Measurements from ENCODE around the gene STXBP2.

STXBP2 gene

DNA sequence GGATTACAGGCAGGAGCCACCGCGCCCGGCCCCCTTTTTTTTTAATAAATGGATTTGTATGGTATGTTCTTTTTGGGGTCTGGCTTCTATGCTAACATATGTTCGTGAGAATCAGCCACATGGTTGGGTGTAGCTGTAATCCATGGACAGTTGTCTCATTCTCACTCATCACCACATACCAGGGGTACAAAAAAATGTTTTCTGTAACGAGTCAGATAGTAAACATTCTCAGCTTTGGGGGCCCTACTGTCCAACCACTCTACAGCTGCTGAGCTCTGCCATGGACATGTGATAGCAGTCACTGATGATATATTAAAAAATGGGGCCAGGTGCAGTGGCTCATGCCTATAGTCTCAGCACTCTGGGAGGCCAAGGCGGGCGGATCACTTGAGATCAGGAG lies 26.8 kb downstream of the STXBP2 start:
- no peak overlapping the region for H3K4me3 ChIP-seq (ENCODE audit: low read length)
- no peak for DNase-seq (ENCODE audit: low read depth)
- no peaks in the 10 kb centered on the region for H3K36me3 ChIP-seq (ENCODE audit: control insufficient read depth, insufficient read depth, low read length, severe bottlenecking)
- H3K9ac ChIP-seq (ENCODE audit: low read length) = no peak overlapping the region
- no peaks in the 10 kb centered on the region for H3K9me3 ChIP-seq (ENCODE audit: control insufficient read depth, low read length)
- peaks cover 33% of the 10 kb centered on the region for H3K27me3 ChIP-seq (replicated peaks; ENCODE audit: control insufficient read depth, insufficient read depth, low read length)
- H3K4me1 ChIP-seq (ENCODE audit: control insufficient read depth, insufficient read depth, low read length) = no peaks in the 10 kb centered on the region

DNA sequence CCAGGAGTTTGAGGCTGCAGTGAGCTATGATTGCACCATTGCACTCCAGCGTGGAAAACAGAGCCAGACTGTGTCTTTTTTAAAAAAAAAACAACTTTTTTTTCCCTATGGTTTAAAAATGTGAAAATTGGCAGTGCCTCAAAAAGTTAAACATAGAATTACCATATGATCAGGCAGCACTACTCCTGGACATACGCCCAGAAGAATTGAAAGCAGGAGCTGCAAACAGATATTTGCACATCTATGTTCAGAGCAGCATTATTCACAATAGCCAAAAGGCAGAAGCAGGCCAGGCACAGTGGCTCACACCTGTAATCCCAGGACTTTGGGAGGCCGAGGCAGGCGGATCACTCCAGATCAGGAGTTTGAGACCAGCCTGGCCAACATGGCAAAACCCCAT lies 28.2 kb downstream of the STXBP2 start:
- Histone ChIP-seq H3K4me1 (ENCODE audit: control insufficient read depth, insufficient read depth, low read length) (no peaks in the 10 kb centered on the region), H3K36me3 (ENCODE audit: control insufficient read depth, insufficient read depth, low read length, severe bottlenecking) (no peaks in the 10 kb centered on the region), H3K27me3 (replicated peaks; ENCODE audit: control insufficient read depth, insufficient read depth, low read length) (peaks cover 40% of the 10 kb centered on the region), H3K4me3 (ENCODE audit: low read length) (no peak overlapping the region), H3K9me3 (ENCODE audit: control insufficient read depth, low read length) (no peaks in the 10 kb centered on the region), H3K9ac (ENCODE audit: low read length) (no peak overlapping the region)
- DNase-seq (ENCODE audit: low read depth) = peak; percentile 89

DNA sequence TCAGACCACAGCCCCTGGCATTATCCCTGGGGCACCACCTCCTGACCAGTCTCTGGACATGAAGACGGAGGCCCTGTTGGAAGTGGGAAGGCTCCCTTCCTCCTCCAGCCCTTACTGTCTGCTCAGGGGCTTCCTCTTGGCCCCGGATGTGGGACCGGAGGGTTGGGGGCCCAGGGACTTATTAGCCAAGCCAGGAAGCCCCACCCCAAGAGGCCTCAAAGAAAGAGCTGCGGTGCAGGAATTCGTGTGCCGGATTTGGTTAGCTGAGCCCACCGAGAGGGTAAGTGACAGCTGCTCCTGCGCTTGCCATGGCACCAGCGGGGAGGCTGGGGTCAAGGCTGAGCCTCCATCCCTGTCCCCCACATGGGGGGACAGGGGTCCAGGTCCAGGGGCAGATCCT lies 31.9 kb downstream of the STXBP2 start, which contains the start of gene RETN:
RETN (plus strand) TSS at position 208 of the 400 bp plus-strand sequence. CDS start 278 bp downstream, outside the sequence.
- Histone ChIP-seq H3K9ac (ENCODE audit: low read length) (no peak within 1 kb of the TSS), H3K4me3 (ENCODE audit: low read length) (no peak within 1 kb of the TSS)
- DNase-seq (ENCODE audit: low read depth) = no peak

DNA sequence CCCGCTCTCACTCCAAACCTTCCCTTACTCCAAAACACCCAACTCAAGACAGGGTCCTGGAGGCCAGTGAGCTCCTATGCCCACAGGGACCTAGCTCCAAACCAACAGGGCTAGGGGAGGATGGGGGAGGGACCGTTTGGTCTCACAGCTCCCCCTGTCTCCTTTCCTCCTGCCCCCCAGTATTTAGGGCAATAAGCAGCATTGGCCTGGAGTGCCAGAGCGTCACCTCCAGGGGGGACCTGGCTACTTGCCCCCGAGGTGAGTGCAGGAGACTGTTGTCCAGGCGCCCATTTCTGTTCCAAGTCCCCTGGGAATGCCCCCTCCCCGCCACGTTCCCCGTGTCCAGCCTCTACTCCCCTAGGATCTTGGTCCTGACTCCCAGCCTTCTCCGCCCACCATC lies 32.7 kb downstream of the STXBP2 start:
- peaks cover 12% of the 10 kb centered on the region for H3K9me3 ChIP-seq (ENCODE audit: control insufficient read depth, low read length)
- no peaks in the 10 kb centered on the region for H3K4me1 ChIP-seq (ENCODE audit: control insufficient read depth, insufficient read depth, low read length)
- no peak overlapping the region for H3K4me3 ChIP-seq (ENCODE audit: low read length)
- H3K9ac ChIP-seq (ENCODE audit: low read length) = no peak overlapping the region
- peaks cover 35% of the 10 kb centered on the region for H3K27me3 ChIP-seq (replicated peaks; ENCODE audit: control insufficient read depth, insufficient read depth, low read length)
- no peaks in the 10 kb centered on the region for H3K36me3 ChIP-seq (ENCODE audit: control insufficient read depth, insufficient read depth, low read length, severe bottlenecking)
- DNase-seq (ENCODE audit: low read depth) = no peak

More for the DNA sequence above, 31.9 kb downstream of the STXBP2 start, which contains the start of gene RETN:
- H3K27me3 ChIP-seq (replicated peaks; ENCODE audit: control insufficient read depth, insufficient read depth, low read length) = peaks cover 39% of the 10 kb centered on the region
- H3K36me3 ChIP-seq (ENCODE audit: control insufficient read depth, insufficient read depth, low read length, severe bottlenecking) = no peaks in the 10 kb centered on the region
- peaks cover 10% of the 10 kb centered on the region for H3K9me3 ChIP-seq (ENCODE audit: control insufficient read depth, low read length)
- no peaks in the 10 kb centered on the region for H3K4me1 ChIP-seq (ENCODE audit: control insufficient read depth, insufficient read depth, low read length)

DNA sequence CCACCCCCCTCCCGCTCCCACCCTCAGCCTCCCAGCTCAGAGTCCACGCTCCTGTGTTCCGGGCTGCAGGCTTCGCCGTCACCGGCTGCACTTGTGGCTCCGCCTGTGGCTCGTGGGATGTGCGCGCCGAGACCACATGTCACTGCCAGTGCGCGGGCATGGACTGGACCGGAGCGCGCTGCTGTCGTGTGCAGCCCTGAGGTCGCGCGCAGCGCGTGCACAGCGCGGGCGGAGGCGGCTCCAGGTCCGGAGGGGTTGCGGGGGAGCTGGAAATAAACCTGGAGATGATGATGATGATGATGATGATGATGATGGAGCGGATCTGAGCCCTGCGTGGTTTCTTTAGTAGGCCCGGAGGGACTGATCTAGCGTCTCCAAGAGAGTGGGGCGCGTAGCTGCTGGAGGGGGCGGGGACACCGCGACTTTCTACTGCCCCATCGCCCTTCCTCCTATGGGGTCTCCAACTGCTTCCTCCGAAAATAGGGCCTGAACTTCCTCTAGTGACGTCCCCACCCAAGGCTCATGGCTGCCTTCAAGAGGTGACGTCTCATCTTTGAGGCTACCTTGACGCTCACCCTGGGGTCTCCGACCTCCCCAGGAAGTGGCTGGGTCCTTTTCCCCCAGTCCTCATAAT lies 33.4 kb downstream of the STXBP2 start:
- peak; percentile 36 for DNase-seq (ENCODE audit: low read depth)

DNA sequence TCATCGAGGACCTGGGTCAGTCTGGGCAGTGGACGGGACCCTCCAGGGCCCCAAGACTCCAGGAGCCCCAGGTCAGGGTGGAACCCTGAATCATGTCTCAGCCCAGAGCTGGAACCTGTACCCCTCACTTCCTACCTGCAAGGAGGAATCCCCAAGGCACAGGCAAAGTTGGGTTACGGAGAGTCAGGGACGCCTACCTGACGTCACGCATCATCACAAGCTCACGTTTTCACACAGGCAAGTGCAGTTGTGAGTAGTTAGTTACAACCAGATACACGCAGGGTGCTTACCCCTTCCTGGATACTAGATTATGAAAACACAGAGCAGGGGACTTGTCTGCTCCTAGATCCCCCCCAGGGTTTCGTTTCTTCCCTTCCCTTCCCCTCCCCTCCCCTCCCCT lies 33.9 kb downstream of the STXBP2 start:
- Histone ChIP-seq H3K36me3 (ENCODE audit: control insufficient read depth, insufficient read depth, low read length, severe bottlenecking) (no peaks in the 10 kb centered on the region), H3K4me3 (ENCODE audit: low read length) (no peak overlapping the region), H3K4me1 (ENCODE audit: control insufficient read depth, insufficient read depth, low read length) (no peaks in the 10 kb centered on the region), H3K9ac (ENCODE audit: low read length) (no peak overlapping the region), H3K9me3 (ENCODE audit: control insufficient read depth, low read length) (peaks cover 12% of the 10 kb centered on the region), H3K27me3 (replicated peaks; ENCODE audit: control insufficient read depth, insufficient read depth, low read length) (peaks cover 34% of the 10 kb centered on the region)
- DNase-seq (ENCODE audit: low read depth) = no peak

More for the DNA sequence above, 33.4 kb downstream of the STXBP2 start:
- no peak overlapping the region for H3K4me3 ChIP-seq (ENCODE audit: low read length)
- H3K9me3 ChIP-seq (ENCODE audit: control insufficient read depth, low read length) = peaks cover 12% of the 10 kb centered on the region
- peaks cover 35% of the 10 kb centered on the region for H3K27me3 ChIP-seq (replicated peaks; ENCODE audit: control insufficient read depth, insufficient read depth, low read length)
- H3K9ac ChIP-seq (ENCODE audit: low read length) = no peak overlapping the region
- no peaks in the 10 kb centered on the region for H3K4me1 ChIP-seq (ENCODE audit: control insufficient read depth, insufficient read depth, low read length)
- no peaks in the 10 kb centered on the region for H3K36me3 ChIP-seq (ENCODE audit: control insufficient read depth, insufficient read depth, low read length, severe bottlenecking)

DNA sequence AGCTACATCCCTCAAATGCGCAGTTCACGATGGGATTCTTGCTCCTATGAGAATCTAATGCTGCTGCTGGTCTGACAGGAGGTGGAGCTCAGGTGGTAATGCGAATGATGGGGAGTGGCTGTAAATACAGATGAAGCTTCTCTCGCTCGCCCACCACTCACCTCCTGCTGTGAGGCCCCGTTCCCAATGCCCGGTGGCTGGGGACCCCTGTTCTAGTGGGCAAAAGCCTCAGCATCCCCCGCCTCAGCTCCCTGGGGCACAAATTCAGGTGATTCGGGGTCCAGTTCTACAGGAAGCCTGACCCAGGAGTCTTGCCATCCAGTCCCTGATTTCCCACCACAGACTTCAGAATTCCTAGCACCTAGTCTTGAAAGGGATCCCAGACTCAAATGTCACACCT lies 35.6 kb downstream of the STXBP2 start:
- Histone ChIP-seq H3K4me1 (ENCODE audit: control insufficient read depth, insufficient read depth, low read length) (no peaks in the 10 kb centered on the region), H3K36me3 (ENCODE audit: control insufficient read depth, insufficient read depth, low read length, severe bottlenecking) (no peaks in the 10 kb centered on the region), H3K9ac (ENCODE audit: low read length) (no peak overlapping the region), H3K27me3 (replicated peaks; ENCODE audit: control insufficient read depth, insufficient read depth, low read length) (peaks cover 43% of the 10 kb centered on the region), H3K4me3 (ENCODE audit: low read length) (no peak overlapping the region), H3K9me3 (ENCODE audit: control insufficient read depth, low read length) (peaks cover 12% of the 10 kb centered on the region)
- no peak for DNase-seq (ENCODE audit: low read depth)

DNA sequence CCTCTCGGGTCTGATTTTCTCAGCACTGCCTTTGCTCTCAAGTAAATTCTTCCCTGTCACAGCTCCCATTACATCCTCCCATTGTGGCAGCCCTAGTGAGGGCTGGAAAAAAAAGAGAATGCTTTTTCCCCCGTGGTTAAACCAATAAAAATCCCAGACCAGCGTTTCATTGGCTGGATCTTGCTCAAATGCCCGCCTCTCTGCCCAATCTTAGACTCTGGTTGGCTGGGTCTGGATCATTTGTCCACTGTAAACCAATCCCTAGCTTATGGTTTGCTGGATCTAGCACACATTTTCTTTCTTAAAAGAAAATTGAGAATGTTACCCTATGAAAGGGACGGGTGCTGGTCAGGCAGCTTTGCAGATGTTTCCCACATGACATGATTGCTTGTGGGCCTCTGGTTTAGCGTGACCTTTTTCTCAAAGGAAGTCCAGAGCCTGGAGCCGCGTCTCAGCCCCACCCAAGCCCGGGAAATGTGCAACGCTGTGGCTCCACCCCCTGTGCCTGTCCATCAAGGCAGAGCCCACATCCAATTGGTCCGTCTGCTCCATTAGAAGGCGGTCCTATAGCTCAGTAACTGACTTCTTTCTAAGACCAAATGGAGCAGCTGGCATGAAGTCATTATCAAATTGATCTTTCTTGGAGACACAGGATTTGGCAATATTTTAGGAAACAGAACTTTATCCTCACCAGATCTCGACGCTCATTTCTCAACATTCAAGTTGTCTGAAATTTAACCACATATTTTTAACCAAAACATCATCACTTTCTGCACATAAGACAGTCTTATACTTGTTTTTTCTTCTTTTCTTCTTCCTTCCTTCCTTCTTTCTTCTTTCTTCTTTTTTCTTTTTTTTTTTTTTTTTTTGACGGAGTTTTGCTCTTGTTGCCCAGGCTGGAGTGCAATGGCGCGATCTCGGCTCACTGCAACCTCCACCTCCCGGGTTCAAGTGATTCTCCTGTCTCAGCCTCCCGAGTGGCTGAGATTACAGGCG lies 37.4 kb downstream of the STXBP2 start:
- Histone ChIP-seq H3K4me1 (ENCODE audit: control insufficient read depth, insufficient read depth, low read length) (no peaks in the 10 kb centered on the region), H3K27me3 (replicated peaks; ENCODE audit: control insufficient read depth, insufficient read depth, low read length) (peaks cover 48% of the 10 kb centered on the region)
- peak; percentile 84 for DNase-seq (ENCODE audit: low read depth)

DNA sequence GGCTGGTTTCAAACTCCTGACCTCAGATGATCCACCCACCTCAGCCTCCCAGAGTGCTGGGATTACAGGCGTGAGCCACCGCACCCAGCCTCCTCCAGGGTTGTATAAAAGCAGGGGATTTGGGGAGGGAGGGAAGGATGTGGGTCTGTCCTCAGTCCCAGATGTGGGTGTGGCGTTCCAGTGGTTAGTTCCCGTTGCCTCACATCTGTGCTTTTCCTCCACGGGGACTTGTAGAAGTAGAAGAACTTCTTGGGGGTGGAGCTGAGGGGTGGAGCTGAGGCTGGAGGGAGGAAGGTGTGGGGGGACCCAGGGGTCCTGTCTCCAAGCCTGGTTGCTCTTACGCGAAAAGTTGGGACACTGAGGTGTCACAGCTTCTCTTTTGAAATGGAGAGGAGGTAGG lies 39.5 kb downstream of the STXBP2 start:
- Histone ChIP-seq H3K27me3 (replicated peaks; ENCODE audit: control insufficient read depth, insufficient read depth, low read length) (peaks cover 43% of the 10 kb centered on the region), H3K9ac (ENCODE audit: low read length) (no peak overlapping the region), H3K36me3 (ENCODE audit: control insufficient read depth, insufficient read depth, low read length, severe bottlenecking) (no peaks in the 10 kb centered on the region), H3K4me1 (ENCODE audit: control insufficient read depth, insufficient read depth, low read length) (no peaks in the 10 kb centered on the region), H3K4me3 (ENCODE audit: low read length) (no peak overlapping the region), H3K9me3 (ENCODE audit: control insufficient read depth, low read length) (peaks cover 12% of the 10 kb centered on the region)
- no peak for DNase-seq (ENCODE audit: low read depth)

More for the DNA sequence above, 37.4 kb downstream of the STXBP2 start:
- H3K9me3 ChIP-seq (ENCODE audit: control insufficient read depth, low read length) = peaks cover 12% of the 10 kb centered on the region
- H3K9ac ChIP-seq (ENCODE audit: low read length) = no peak overlapping the region
- no peaks in the 10 kb centered on the region for H3K36me3 ChIP-seq (ENCODE audit: control insufficient read depth, insufficient read depth, low read length, severe bottlenecking)
- H3K4me3 ChIP-seq (ENCODE audit: low read length) = peak overlapping the region; percentile 16

DNA sequence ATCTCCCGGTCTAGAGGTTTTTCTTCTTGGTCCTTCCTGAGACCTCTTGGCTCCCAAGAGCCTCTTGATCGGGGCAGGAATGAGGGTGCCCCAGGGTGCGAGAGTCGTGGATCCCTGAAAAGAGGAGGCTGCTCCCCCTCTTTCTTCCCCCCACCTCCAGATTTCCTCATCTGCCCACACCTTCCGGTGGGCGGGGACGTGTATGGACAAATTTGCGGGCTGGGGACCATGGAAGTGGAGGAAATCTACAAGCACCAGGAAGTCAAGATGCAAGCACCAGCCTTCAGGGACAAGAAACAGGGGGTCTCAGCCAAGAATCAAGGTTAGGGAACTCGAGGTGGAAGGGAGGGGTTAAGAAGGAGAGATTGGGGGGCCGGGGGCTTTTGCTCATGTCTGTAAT lies 39.9 kb downstream of the STXBP2 start, which contains the start of gene MCEMP1:
MCEMP1 (plus strand) TSS at position 237 of the 400 bp plus-strand sequence; CDS start at position 268, 31 bp downstream.
- H3K9ac ChIP-seq (ENCODE audit: low read length) = no peak within 1 kb of the TSS
- H3K27me3 ChIP-seq (replicated peaks; ENCODE audit: control insufficient read depth, insufficient read depth, low read length) = peaks cover 40% of the 10 kb centered on the region
- peaks cover 2% of the 10 kb centered on the region for H3K4me1 ChIP-seq (ENCODE audit: control insufficient read depth, insufficient read depth, low read length)
- H3K9me3 ChIP-seq (ENCODE audit: control insufficient read depth, low read length) = peaks cover 12% of the 10 kb centered on the region
- no peak within 1 kb of the TSS for H3K4me3 ChIP-seq (ENCODE audit: low read length)
- H3K36me3 ChIP-seq (ENCODE audit: control insufficient read depth, insufficient read depth, low read length, severe bottlenecking) = no peaks in the 10 kb centered on the region
- DNase-seq (ENCODE audit: low read depth) = no peak

DNA sequence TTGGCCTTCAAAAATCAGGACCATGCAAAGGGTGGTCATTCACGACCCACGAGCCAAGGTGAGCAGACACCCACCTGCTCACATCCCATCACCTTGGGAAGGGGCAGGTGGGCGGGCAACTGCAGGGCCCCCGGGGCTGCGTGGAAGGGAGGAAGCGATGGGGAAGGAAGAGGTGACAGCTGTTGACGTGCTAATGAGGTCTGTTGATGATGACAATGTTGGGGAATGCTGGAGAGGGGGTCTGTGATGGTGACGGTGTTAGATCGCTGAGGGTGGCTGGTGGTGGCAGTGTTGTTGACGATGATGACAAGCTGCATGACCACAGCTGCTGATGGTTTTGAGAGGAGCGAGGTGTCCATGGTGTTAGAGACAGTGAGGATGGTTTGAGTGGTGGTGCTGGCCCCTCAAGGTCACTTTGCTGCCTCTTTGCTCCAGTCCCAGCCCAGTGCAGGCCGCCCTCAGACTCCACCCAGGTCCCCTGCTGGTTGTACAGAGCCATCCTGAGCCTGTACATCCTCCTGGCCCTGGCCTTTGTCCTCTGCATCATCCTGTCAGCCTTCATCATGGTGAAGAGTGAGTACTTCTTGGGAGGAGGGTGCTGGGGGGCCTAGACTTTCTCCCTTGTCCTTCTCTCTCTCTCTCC lies 40.9 kb downstream of the STXBP2 start:
- H3K4me1 ChIP-seq (ENCODE audit: control insufficient read depth, insufficient read depth, low read length) = peaks cover 6% of the 10 kb centered on the region
- H3K9me3 ChIP-seq (ENCODE audit: control insufficient read depth, low read length) = peaks cover 12% of the 10 kb centered on the region
- no peak overlapping the region for H3K9ac ChIP-seq (ENCODE audit: low read length)
- no peak overlapping the region for H3K4me3 ChIP-seq (ENCODE audit: low read length)
- DNase-seq (ENCODE audit: low read depth) = no peak
- peaks cover 6% of the 10 kb centered on the region for H3K36me3 ChIP-seq (ENCODE audit: control insufficient read depth, insufficient read depth, low read length, severe bottlenecking)
- peaks cover 37% of the 10 kb centered on the region for H3K27me3 ChIP-seq (replicated peaks; ENCODE audit: control insufficient read depth, insufficient read depth, low read length)

All from adipocyte (in vitro differentiated cells).